Prostate gland (tissue), 2 donors: Measurements from ENCODE around the gene COMMD8. TPM values are rescaled to one million over a fixed set of nuclear protein-coding genes. Genes with fewer than 3 reads are reported as not detected.

ENCODE experiments used
- DNase-seq: peaks from one replicate; pipeline ENCODE4 v3.0.0-alpha.2; 2019; ENCODE audit warnings: low spot score
- H3K27ac ChIP-seq, 2 donors: fragments of 200-600 bp; sonication (generic); 2 replicates each; pipeline ENCODE4 v1.5.1; 2017 to 2019
- H3K27me3 ChIP-seq: fragments of 200-600 bp; sonication (generic); replicated peaks from 2 replicates; pipeline ENCODE4 v1.5.1; 2019; ENCODE audit not compliant: insufficient read depth
- H3K36me3 ChIP-seq, 2 donors: fragments of 200-600 bp; sonication (generic); 1 replicate in 1 of 2; 2 replicates in 1 of 2; pipeline versions ENCODE4 v1.5.1 to v1.8.1; 2017 to 2019
- H3K4me1 ChIP-seq: fragments of 200-600 bp; sonication (generic); replicated peaks from 2 replicates; pipeline ENCODE4 v1.5.1; 2019
- H3K4me3 ChIP-seq, 2 donors: fragments of 200-600 bp; sonication (generic); 2 replicates each; pipeline ENCODE4 v1.5.1; 2017 to 2019
- H3K9me3 ChIP-seq: fragments of 200-600 bp; sonication (generic); 2 replicates; pipeline ENCODE4 v1.5.1; 2017
- POLR2A ChIP-seq: fragments of 450-650 bp; IDR thresholded peaks from one replicate; pipeline ENCODE4 v1.6.1; 2016; ENCODE audit warnings: antibody characterized with exemption, mild to moderate bottlenecking
- POLR2AphosphoS5 ChIP-seq: sonication (generic); formaldehyde crosslinking; IDR thresholded peaks from one replicate; pipeline ENCODE4 v1.6.1; 2017; ENCODE audit warnings: antibody characterized with exemption
- WGBS: methylation state at CpG from one replicate; pipeline ENCODE4 v1.1.5; 2018; 5-methylcytosine and 5-hydroxymethylcytosine counted together
- intact Hi-C: fragments of 100-400 bp; cut with DNase I; formaldehyde crosslinking; loops from one replicate; pipeline ENCODE4 v1.14.2; 2022
- total RNA-seq, 2 donors: library from RNA; depleted of rRNA; stranded (reverse); fragments of >200 nt; gene quantifications; one replicate each; pipeline ENCODE4 v1.1.0, GENCODE V29; 2016
- TF ChIP-seq, protein P1 (sequence below), 4 experiments: fragments of 200-600 bp in 2 of 4; fragments of 450-650 bp in 2 of 4; sonication (generic) in 2 of 4; IDR thresholded peaks; 1 replicate in 3 of 4; 2 replicates in 1 of 4; pipeline ENCODE4 v1.5.1; 2016 to 2019; ENCODE audit warnings: antibody characterized with exemption in 4 of 4, mild to moderate bottlenecking in 2 of 4, moderate library complexity in 2 of 4

Gene COMMD8
- total RNA-seq, 2 donors from 2014 or later, result 11.9 to 12.2 TPM

DNA sequence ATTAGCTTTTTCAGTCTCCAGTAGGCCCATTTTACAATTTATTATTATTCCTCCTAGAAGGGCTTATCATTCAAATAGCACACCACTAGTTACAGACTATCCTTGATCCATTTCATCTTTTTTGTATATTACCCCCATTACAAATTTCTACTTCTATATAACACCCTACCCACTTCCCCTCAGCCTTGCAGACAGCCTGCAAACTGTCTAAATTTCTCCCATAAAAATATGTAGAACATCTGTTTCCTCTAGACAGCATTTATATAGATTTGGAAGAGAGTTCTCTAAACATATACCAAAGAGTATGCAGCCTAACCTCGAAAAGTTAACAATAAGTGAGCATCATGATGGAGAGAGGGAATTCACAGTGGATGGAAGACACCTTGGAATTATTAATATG lies 30.8 kb downstream of the COMMD8 start:
- Histone ChIP-seq H3K27ac (no peak overlapping the region), H3K9me3 (no peaks in the 10 kb centered on the region), H3K4me3 (no peak overlapping the region), H3K27me3 (no peaks in the 10 kb centered on the region), H3K4me1 (no peaks in the 10 kb centered on the region), H3K36me3 (no peaks in the 10 kb centered on the region)
- no peak for DNase-seq
- 75% methylated on average over 1 of the region's 1 CpG for WGBS
- intact Hi-C loops, result no loop called here
- TF ChIP-seq POLR2AphosphoS5, result no peak
- TF ChIP-seq POLR2A, result no peak
- TF ChIP-seq, protein P1, sequence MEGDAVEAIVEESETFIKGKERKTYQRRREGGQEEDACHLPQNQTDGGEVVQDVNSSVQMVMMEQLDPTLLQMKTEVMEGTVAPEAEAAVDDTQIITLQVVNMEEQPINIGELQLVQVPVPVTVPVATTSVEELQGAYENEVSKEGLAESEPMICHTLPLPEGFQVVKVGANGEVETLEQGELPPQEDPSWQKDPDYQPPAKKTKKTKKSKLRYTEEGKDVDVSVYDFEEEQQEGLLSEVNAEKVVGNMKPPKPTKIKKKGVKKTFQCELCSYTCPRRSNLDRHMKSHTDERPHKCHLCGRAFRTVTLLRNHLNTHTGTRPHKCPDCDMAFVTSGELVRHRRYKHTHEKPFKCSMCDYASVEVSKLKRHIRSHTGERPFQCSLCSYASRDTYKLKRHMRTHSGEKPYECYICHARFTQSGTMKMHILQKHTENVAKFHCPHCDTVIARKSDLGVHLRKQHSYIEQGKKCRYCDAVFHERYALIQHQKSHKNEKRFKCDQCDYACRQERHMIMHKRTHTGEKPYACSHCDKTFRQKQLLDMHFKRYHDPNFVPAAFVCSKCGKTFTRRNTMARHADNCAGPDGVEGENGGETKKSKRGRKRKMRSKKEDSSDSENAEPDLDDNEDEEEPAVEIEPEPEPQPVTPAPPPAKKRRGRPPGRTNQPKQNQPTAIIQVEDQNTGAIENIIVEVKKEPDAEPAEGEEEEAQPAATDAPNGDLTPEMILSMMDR (IDR thresholded peaks at IDR 0.05), result no peak

DNA sequence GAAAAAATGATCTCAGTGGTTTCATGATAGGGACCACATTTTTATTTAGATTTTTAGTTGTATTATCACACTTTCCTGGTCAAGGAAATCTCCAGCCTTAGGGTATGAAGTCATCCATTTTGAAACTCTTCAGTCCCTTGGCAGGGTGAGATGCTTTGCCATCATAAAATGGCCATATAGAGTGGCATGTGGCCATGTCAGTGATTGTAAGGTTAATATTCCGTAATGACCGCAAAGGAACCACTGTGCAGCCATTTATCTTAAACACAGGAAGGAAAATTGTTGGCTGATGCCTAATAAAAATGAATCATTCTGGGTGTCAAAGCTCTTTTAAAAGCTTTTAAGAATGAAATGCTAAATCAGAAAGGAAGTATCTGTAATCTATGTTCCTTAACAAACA lies 35.6 kb downstream of the COMMD8 start:
- no peak for DNase-seq
- Histone ChIP-seq H3K27ac (no peak overlapping the region), H3K4me1 (no peaks in the 10 kb centered on the region), H3K27me3 (no peaks in the 10 kb centered on the region), H3K4me3 (no peak overlapping the region), H3K9me3 (no peaks in the 10 kb centered on the region), H3K36me3 (no peaks in the 10 kb centered on the region)
- TF ChIP-seq POLR2AphosphoS5 (no peak), POLR2A (no peak)
- TF ChIP-seq, protein P1 (IDR thresholded peaks at IDR 0.05), result no peak
- intact Hi-C loops, result no loop called here
- 79% methylated on average over 2 of the region's 2 CpGs for WGBS

DNA sequence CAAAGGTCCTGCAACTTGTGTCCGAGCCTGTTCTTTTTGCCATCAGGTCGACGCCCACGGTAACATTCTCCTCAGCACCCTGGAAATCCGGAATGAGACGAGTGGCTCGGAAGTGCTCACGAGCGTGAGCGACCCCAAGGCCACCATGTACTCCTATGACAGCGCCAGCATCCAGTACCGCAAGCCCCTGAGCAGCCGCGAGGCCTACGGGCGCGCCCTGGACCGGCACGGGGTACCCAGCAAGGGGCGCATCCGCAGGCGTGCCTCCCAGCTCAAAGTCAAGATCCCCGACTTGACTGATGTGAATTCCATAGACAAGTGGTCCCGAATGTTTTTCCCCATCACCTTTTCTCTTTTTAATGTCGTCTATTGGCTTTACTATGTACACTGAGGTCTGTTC lies 37.9 kb downstream of the COMMD8 start:
- Histone ChIP-seq H3K27me3 (no peaks in the 10 kb centered on the region), H3K9me3 (no peaks in the 10 kb centered on the region), H3K27ac (no peak overlapping the region), H3K36me3 (no peaks in the 10 kb centered on the region), H3K4me3 (no peak overlapping the region), H3K4me1 (no peaks in the 10 kb centered on the region)
- TF ChIP-seq POLR2A (no peak), POLR2AphosphoS5 (no peak)
- TF ChIP-seq, protein P1 (IDR thresholded peaks at IDR 0.05), result no peak
- intact Hi-C loops, result no loop called here
- WGBS, result 93% methylated on average over 25 of the region's 25 CpGs
- no peak for DNase-seq

DNA sequence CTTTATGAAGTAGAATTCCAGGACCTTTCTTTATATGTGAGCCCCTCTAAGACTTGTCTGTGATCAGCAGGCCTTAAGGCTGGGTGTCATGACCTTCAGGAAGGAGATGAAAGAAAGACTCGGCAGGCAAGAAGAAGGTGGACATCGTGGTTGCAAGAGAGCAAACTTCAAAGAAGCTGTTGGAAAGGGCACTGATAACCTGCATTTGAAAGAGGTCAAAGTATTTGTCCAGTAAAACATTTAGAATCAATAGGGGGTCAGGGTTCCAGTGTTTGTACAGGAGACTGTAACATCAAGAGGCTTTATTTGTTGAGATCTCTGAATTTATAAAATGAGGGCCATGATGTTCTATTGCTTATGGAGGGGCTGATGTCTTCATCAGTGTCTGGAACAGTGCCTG lies 44.2 kb downstream of the COMMD8 start:
- H3K27ac ChIP-seq, result no peak overlapping the region
- no peak for DNase-seq
- H3K4me3 ChIP-seq, result no peak overlapping the region
- no peaks in the 10 kb centered on the region for H3K36me3 ChIP-seq
- WGBS, result 67% methylated on average over 2 of the region's 2 CpGs
- intact Hi-C loops, result no loop called here
- TF ChIP-seq, protein P1 (IDR thresholded peaks at IDR 0.05), result no peak
- TF ChIP-seq POLR2AphosphoS5 (no peak), POLR2A (no peak)
- no peaks in the 10 kb centered on the region for H3K4me1 ChIP-seq
- H3K27me3 ChIP-seq, result no peaks in the 10 kb centered on the region
- no peaks in the 10 kb centered on the region for H3K9me3 ChIP-seq

DNA sequence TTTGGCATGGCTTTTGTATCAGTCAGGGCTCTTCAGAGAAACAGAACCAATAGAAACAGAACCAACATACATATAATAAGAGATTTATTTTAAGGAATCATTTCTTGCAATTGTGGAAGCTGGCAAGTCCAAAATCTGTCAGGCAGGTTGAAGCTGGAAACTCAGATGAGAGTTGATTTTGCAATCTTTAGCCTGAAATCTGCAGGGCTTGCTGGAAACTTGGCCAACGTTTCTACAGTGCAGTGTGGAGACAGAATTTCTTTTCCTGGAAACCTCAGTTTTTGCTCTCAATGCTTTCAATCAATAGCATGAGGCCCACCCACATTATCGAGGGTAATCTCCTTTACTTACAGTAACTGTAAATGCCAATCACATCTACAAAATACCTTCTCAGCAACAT lies 45.4 kb downstream of the COMMD8 start:
- 63% methylated on average over 2 of the region's 2 CpGs for WGBS

More for the DNA sequence above, 45.4 kb downstream of the COMMD8 start:
- no peak overlapping the region for H3K4me3 ChIP-seq
- TF ChIP-seq POLR2AphosphoS5 (no peak), POLR2A (no peak)
- TF ChIP-seq, protein P1 (IDR thresholded peaks at IDR 0.05), result no peak
- no peaks in the 10 kb centered on the region for H3K27me3 ChIP-seq
- H3K4me1 ChIP-seq, result no peaks in the 10 kb centered on the region
- no peak overlapping the region for H3K27ac ChIP-seq
- no peaks in the 10 kb centered on the region for H3K36me3 ChIP-seq
- intact Hi-C loops, result no loop called here
- no peak for DNase-seq
- no peaks in the 10 kb centered on the region for H3K9me3 ChIP-seq
